ENCODE measurements around the gene GP5.

Gene GP5

DNA sequence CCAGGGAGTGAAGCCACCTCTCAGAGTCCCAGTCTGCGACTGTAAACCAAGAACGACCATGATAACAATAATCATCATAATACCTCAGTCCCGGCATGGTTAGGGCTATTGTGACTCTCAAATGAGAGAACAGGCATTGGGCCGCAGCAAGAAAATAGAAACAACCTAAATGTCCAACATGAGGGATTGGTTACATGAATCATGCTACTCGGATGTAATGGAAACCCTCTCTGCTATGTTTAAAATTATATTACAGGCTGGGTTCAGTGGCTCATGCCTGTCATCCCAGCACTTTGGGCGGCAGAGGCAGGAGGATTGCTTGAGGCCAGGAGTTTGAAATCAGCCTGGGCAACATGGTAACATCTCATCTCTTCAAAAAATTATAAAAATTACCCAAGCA is 50.7 kb downstream of the GP5 start:
- DNase-seq (ENCODE audit: low spot score): no peak

DNA sequence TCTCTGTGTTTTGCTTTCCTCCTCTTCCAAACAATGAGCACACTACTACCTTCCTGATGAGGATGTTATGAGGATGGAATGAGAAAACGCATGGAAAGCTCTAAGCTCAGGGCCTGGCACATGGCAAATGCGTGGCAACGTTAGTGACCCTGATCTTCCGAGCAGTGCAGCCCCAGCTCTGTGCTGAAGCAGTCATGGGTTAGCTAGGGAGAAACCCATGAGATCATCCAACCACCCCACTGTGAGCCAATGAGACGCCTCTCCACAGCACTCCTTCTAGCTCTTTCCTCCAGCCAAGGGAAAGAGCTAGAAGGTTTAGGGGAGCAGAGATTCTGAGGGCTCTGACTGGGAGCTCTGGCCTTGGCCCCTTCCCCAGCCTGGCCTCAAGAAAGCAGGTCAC is 52.4 kb downstream of the GP5 start:
- DNase-seq (ENCODE audit: low spot score): no peak

DNA sequence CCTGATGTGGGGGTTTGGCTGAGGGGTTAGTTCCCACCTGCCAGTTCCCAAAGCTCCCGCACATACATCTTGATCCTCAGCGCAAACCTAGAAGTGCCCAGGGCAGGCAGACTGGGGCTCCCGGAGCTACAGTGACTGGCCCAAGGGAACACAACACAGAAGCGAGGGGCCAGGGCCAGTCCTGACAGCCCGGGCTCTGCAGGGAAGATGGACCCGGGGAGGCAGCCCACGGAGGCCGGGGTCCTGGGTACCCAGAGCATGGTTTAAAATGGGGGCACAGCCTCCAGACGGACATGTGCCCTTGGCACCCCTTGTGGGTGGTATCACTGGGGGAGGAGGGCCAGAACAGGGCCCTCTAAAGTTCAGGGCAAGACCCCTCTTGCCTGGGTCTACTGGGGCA is 53.0 kb downstream of the GP5 start:
- no peak for DNase-seq (ENCODE audit: low spot score)
